AG09309 (cell line): ENCODE results near the gene GPHN.

Experiments
- DNase-seq: peaks from one replicate; pipeline ENCODE4 v3.0.0-alpha.2; 2010; ENCODE audit warnings: low read depth
- H3K4me3 ChIP-seq: 2 replicates; pipeline ENCODE4 v1.5.1; 2011; ENCODE audit warnings: mild to moderate bottlenecking, low read depth, low read length, moderate library complexity; ENCODE audit not compliant: control insufficient read depth
- TF ChIP-seq, protein P1 (sequence below): IDR thresholded peaks from 2 replicates; pipeline ENCODE4 v1.5.1; 2011; ENCODE audit warnings: mild to moderate bottlenecking, low read depth, low read length, inconsistent platforms; ENCODE audit not compliant: insufficient read depth, control insufficient read depth; ENCODE audit errors: missing control alignments

The GPHN gene

DNA sequence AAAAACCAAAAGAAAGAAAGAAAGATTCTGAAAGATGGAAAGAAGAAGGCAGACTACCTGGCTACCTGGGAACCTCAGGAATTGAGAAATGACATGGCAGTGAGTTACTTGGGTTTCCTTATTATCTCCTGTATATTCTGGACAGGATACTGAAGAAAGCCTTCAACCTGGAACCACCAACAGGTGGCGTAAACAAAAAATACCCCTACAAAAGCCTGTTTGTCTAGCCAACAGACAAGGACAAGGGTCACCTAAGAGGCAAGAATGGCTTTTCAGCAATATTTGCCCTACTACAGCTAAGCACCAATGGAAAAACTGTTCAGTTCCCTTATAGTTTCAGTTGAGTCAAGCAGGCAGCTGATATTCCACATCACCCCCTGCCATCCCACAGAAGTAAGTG is 274.9 kb downstream of the GPHN start:
- TF ChIP-seq, protein P1, sequence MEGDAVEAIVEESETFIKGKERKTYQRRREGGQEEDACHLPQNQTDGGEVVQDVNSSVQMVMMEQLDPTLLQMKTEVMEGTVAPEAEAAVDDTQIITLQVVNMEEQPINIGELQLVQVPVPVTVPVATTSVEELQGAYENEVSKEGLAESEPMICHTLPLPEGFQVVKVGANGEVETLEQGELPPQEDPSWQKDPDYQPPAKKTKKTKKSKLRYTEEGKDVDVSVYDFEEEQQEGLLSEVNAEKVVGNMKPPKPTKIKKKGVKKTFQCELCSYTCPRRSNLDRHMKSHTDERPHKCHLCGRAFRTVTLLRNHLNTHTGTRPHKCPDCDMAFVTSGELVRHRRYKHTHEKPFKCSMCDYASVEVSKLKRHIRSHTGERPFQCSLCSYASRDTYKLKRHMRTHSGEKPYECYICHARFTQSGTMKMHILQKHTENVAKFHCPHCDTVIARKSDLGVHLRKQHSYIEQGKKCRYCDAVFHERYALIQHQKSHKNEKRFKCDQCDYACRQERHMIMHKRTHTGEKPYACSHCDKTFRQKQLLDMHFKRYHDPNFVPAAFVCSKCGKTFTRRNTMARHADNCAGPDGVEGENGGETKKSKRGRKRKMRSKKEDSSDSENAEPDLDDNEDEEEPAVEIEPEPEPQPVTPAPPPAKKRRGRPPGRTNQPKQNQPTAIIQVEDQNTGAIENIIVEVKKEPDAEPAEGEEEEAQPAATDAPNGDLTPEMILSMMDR = no peak
- no peak overlapping the region for H3K4me3 ChIP-seq

DNA sequence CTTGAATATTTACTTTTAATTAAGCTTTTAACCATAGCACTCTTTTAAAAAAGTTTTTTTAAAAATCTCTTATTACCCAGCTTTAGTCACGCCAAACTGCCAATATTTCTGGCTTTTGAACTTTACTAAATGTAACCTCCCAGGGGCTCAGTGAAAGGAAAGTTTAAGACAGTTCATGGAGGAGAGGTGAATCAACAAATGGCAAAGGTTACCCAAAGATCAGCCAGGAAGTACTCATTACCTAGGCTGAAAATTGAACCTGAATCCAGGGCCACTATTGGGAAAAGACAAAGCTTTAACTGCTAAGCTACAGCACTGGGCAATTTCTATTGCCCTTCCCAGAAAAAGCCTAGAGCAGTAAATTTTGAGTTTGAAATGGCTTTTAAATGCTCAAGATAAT is 282.2 kb downstream of the GPHN start:
- TF ChIP-seq, protein P1 = no peak
- H3K4me3 ChIP-seq = no peak overlapping the region
- no peak for DNase-seq

More for the DNA sequence above, 274.9 kb downstream of the GPHN start:
- no peak for DNase-seq

DNA sequence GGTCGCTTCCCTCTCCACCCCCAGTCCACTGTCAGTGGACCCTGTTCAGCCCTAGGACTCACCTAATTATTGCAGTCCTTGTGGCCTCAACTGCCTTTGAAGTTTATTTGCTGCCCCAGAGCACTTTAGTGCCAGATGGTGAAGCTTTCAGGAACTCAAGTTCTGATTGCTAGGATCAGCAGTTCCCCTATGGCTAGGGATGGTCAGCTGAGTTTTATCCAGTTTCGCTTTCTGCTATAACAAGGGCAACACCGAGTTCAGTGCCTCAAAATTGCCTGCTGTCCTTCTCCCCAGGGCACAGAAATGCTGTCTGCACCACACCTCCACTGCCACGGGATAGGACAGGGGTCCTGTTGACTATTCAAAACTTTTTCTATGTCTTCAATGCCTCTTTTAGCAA is 295.0 kb downstream of the GPHN start:
- DNase-seq = no peak
- no peak overlapping the region for H3K4me3 ChIP-seq
- TF ChIP-seq, protein P1 = no peak

DNA sequence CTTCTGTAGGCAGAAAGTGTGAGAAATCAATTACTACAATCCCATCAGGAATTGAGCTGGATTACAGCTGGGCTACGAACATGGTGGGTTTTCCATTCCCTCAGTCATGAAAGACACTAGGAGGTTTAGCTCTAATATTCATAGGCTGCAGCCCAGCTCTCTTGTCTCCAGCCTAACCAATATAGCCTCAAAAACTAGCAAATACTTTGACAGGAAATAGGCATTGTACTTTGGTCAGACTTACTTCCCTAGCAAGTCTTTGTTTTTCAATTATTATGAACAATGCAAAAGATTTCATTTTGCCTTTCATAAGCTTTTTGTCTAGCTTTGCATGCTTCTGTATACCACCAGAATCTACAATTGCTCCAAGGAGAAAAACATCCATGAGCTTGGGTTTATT is 296.2 kb downstream of the GPHN start:
- DNase-seq = no peak
- TF ChIP-seq, protein P1 = no peak
- no peak overlapping the region for H3K4me3 ChIP-seq

DNA sequence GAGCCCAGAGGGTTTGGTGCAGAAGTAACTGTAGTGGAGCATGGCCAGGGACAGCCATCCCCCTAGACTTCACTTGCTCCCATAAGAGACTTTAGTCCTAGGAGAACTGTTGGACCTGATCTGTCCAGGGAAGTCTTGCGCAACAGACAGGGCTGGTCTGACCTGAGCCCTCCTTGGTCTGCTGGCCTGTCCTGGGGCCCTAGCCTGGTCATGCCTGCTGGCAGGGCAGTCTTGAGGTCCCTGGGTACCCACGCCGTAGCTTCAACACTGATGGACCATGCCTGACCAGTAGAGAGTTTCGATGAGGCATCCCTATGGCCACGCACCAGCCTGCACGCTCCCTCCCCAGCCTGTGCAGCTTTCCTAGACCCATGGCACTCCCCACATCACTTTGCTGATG is 305.7 kb downstream of the GPHN start:
- no peak for DNase-seq
- H3K4me3 ChIP-seq = no peak overlapping the region
- TF ChIP-seq, protein P1 = no peak

DNA sequence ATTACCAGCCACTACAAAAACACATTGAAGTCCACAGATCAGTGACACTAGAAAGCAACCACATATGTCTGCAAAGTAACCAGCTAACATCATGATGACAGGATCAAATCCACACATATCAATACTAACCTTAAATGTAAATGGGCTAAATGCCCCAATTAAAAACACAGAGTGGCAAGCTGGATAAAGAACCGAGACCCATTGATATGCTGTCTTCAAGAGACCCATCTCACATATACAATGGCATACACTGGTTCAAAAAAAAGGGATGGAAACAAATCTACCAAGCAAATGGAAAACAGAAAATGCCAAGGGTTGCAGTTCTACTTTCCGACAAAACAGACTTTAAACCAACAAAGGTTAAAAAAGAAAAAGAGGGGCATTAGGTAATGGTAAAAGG is 307.7 kb downstream of the GPHN start:
- H3K4me3 ChIP-seq = no peak overlapping the region
- DNase-seq = no peak
- TF ChIP-seq, protein P1 = no peak

DNA sequence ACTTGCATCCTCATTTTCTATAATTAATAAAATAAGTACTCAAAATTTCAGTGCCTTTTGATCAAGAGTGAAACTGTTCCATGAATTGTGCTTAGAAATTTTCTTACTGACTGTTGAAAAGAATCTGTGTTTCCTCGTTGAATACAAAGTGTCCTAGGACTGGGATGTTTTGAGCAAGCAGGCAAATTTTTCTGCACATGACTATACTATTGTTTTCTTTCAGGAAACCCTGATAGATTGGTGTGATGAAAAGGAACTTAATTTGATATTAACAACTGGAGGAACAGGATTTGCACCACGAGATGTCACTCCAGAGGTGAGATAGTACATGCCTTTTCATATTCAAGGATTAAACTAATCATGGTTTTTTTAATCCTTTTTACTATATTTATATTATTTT is 316.3 kb downstream of the GPHN start:
- DNase-seq = no peak
- TF ChIP-seq, protein P1 = no peak
- H3K4me3 ChIP-seq = no peak overlapping the region
